ENCODE data around the gene PFDN4.
A peak's percentile ranks its signal among the peaks of the same experiment; 100 is the strongest.

PFDN4 gene

GRCh38 chr20:54208548-54209176 is 775 bp downstream of the PFDN4 start:
- Histone ChIP-seq H3K4me1 (peaks cover 8% of the 10 kb centered on the region), H3K9ac (peak overlapping the region; percentile 87), H3K36me3 (ENCODE audit: control insufficient read depth, insufficient read depth, low read length) (no peaks in the 10 kb centered on the region), H2AFZ (peak overlapping the region; percentile 96), H3K27me3 (ENCODE audit: control insufficient read depth, insufficient read depth, low read length) (no peaks in the 10 kb centered on the region), H3K79me2 (peaks cover 38% of the 10 kb centered on the region), H3K9me3 (ENCODE audit: control insufficient read depth, low read length) (no peaks in the 10 kb centered on the region), H3K27ac (peak overlapping the region; percentile 98), H3K4me2 (ENCODE audit: low read length) (peak overlapping the region; percentile 86), H3K4me3 (ENCODE audit: low read depth, low read length) (peak overlapping the region; percentile 82)
- TF ChIP-seq CTCF (IDR thresholded peaks at IDR 0.05): no peak

GRCh38 chr20:54209216-54209813 is 1.4 kb downstream of the PFDN4 start:
- Histone ChIP-seq H3K9ac (no peak overlapping the region), H3K4me2 (ENCODE audit: low read length) (peak overlapping the region; percentile 86), H3K4me3 (ENCODE audit: low read depth, low read length) (peak overlapping the region; percentile 82), H3K27me3 (ENCODE audit: control insufficient read depth, insufficient read depth, low read length) (no peaks in the 10 kb centered on the region), H2AFZ (peak overlapping the region; percentile 96), H3K9me3 (ENCODE audit: control insufficient read depth, low read length) (no peaks in the 10 kb centered on the region), H3K79me2 (peaks cover 38% of the 10 kb centered on the region), H3K27ac (no peak overlapping the region), H3K4me1 (peaks cover 8% of the 10 kb centered on the region), H3K36me3 (ENCODE audit: control insufficient read depth, insufficient read depth, low read length) (no peaks in the 10 kb centered on the region)
- no peak for TF ChIP-seq CTCF (IDR thresholded peaks at IDR 0.05)

- no peaks in the 10 kb centered on the region for H3K36me3 ChIP-seq (ENCODE audit: control insufficient read depth, insufficient read depth, low read length)
- no peak overlapping the region for H3K9ac ChIP-seq
- peaks cover 16% of the 10 kb centered on the region for H3K4me1 ChIP-seq
- no peak overlapping the region for H3K4me2 ChIP-seq (ENCODE audit: low read length)
- no peaks in the 10 kb centered on the region for H3K27me3 ChIP-seq (ENCODE audit: control insufficient read depth, insufficient read depth, low read length)
- H2AFZ ChIP-seq: no peak overlapping the region
- no peaks in the 10 kb centered on the region for H3K9me3 ChIP-seq (ENCODE audit: control insufficient read depth, low read length)
- no peak for TF ChIP-seq CTCF (IDR thresholded peaks at IDR 0.05)
- no peak overlapping the region for H3K27ac ChIP-seq
- H3K79me2 ChIP-seq: peaks cover 38% of the 10 kb centered on the region
- H3K4me3 ChIP-seq (ENCODE audit: low read depth, low read length): no peak overlapping the region
Measured at GRCh38 chr20:54212226-54212625, 4.3 kb downstream of the PFDN4 start.

GRCh38 chr20:54212871-54213270 is 5.0 kb downstream of the PFDN4 start:
- Histone ChIP-seq H2AFZ (no peak overlapping the region), H3K4me3 (ENCODE audit: low read depth, low read length) (no peak overlapping the region), H3K9me3 (ENCODE audit: control insufficient read depth, low read length) (no peaks in the 10 kb centered on the region), H3K9ac (no peak overlapping the region), H3K36me3 (ENCODE audit: control insufficient read depth, insufficient read depth, low read length) (no peaks in the 10 kb centered on the region), H3K4me2 (ENCODE audit: low read length) (no peak overlapping the region), H3K4me1 (peaks cover 16% of the 10 kb centered on the region), H3K79me2 (peaks cover 38% of the 10 kb centered on the region), H3K27me3 (ENCODE audit: control insufficient read depth, insufficient read depth, low read length) (no peaks in the 10 kb centered on the region), H3K27ac (no peak overlapping the region)
- no peak for TF ChIP-seq CTCF (IDR thresholded peaks at IDR 0.05)

GRCh38 chr20:54214566-54214965 is 6.7 kb downstream of the PFDN4 start:
- Histone ChIP-seq H3K4me3 (ENCODE audit: low read depth, low read length) (no peak overlapping the region), H3K4me1 (peaks cover 9% of the 10 kb centered on the region)

More at GRCh38 chr20:54214566-54214965, 6.7 kb downstream of the PFDN4 start:
- Histone ChIP-seq H3K4me2 (ENCODE audit: low read length) (no peak overlapping the region), H2AFZ (no peak overlapping the region), H3K36me3 (ENCODE audit: control insufficient read depth, insufficient read depth, low read length) (no peaks in the 10 kb centered on the region), H3K27ac (no peak overlapping the region), H3K9ac (no peak overlapping the region), H3K9me3 (ENCODE audit: control insufficient read depth, low read length) (no peaks in the 10 kb centered on the region), H3K27me3 (ENCODE audit: control insufficient read depth, insufficient read depth, low read length) (no peaks in the 10 kb centered on the region), H3K79me2 (peaks cover 22% of the 10 kb centered on the region)
- no peak for TF ChIP-seq CTCF (IDR thresholded peaks at IDR 0.05)
